ENCODE data around the gene HSPA9.
"Not testable (repeated sequence)": the region's sequence is repeated elsewhere in the genome, so short reads cannot be mapped to it uniquely, and the experiment has no call there.

HSPA9 gene

GRCh38 chr5:138528208-138528607 is 47.0 kb downstream of the HSPA9 start:
- no peak for DNase-seq

- no peak for DNase-seq
These were observed 48.0 kb downstream of the HSPA9 start for GRCh38 chr5:138527170-138527569.

GRCh38 chr5:138523406-138523805 is 51.8 kb downstream of the HSPA9 start:
- DNase-seq, result no peak

- DNase-seq, result no peak
These were observed 54.2 kb downstream of the HSPA9 start for GRCh38 chr5:138520971-138521370.

GRCh38 chr5:138517437-138517836 is 57.8 kb downstream of the HSPA9 start:
- DNase-seq, result no peak

- no peak for DNase-seq
These were observed 59.5 kb downstream of the HSPA9 start for GRCh38 chr5:138515556-138516245.

- DNase-seq, result no peak
These were observed 61.2 kb downstream of the HSPA9 start for GRCh38 chr5:138514021-138514420.

- no peak for DNase-seq
These were observed 66.2 kb downstream of the HSPA9 start for GRCh38 chr5:138508958-138509357.

- not testable (repeated sequence) for DNase-seq
These were observed 67.7 kb downstream of the HSPA9 start for GRCh38 chr5:138507485-138507884.

GRCh38 chr5:138506370-138507306 is 68.6 kb downstream of the HSPA9 start:
- no peak for DNase-seq

GRCh38 chr5:138504799-138505198 is 70.4 kb downstream of the HSPA9 start:
- no peak for DNase-seq

All from OCI-M1 (cell line).